K562 (cell line): ENCODE results near the gene EPB41L2. TPM values are rescaled to one million over a fixed set of nuclear protein-coding genes. Genes with fewer than 3 reads are reported as not detected.

ENCODE experiments used
- DIDO1 ChIP-seq: fragments of 450-650 bp; IDR thresholded peaks from 2 replicates; pipeline ENCODE4 v1.6.1; 2016; ENCODE audit warnings: low read depth, missing biosample characterization, missing genetic modification characterization
- NCOA2 ChIP-seq, 2 experiments: fragments of 450-650 bp; IDR thresholded peaks; 2 replicates each; pipeline ENCODE4 v1.6.1; 2018; ENCODE audit warnings: mild to moderate bottlenecking in 2 of 2, moderate library complexity in 1 of 2; ENCODE audit not compliant: partially characterized antibody in 2 of 2
- NFXL1 ChIP-seq: fragments of 450-650 bp; formaldehyde crosslinking; IDR thresholded peaks from 2 replicates; pipeline ENCODE4 v1.4.0; 2021; ENCODE audit warnings: mild to moderate bottlenecking
- SIRT6 ChIP-seq: IDR thresholded peaks from one replicate; pipeline ENCODE4 v1.6.1; 2012; ENCODE audit warnings: low read depth, mild to moderate bottlenecking, control low read depth, inconsistent platforms, low read length, moderate library complexity
- SLC30A9 ChIP-seq: fragments of 250-450 bp; sonication (Bioruptor Pico); IDR thresholded peaks from 2 replicates; pipeline ENCODE4 v1.8.0; 2022; ENCODE audit warnings: mild to moderate bottlenecking, moderate library complexity
- ZC3H11A ChIP-seq: IDR thresholded peaks from 2 replicates; pipeline ENCODE4 v1.6.1; 2012; ENCODE audit warnings: low read depth, low read length, improper control_type of control experiment
- polyA plus RNA-seq, 8 experiments: library from polyadenylated mRNA; depleted of rRNA in 4 of 8; stranded (reverse) in 5 of 8; unstranded in 3 of 8; fragments of >200 nt; fragmentation: Nextera tagmentation in 2 of 8; fragmentation: Illumina TruSeq in 1 of 8; extraction: Ambion mirVana in 2 of 8; extraction: Trizol in 1 of 8; gene quantifications; 2 replicates each; pipeline versions ENCODE4 v1.2.1 to v1.2.3, GENCODE V29; 2011 to 2014; ENCODE audit warnings: inconsistent platforms in 1 of 8, missing spikeins in 1 of 8
- total RNA-seq, 7 experiments: library from RNA; depleted of rRNA in 6 of 7; stranded (reverse); fragments of >200 nt in 6 of 7; fragmentation: Illumina TruSeq in 2 of 7; extraction: Trizol in 2 of 7; gene quantifications; 2 replicates each; pipeline versions ENCODE4 v1.2.1 to v1.2.3, GENCODE V29; 2011 to 2021; ENCODE audit warnings: low replicate concordance in 1 of 7
- TF ChIP-seq, protein P1 (sequence below): fragments of 450-650 bp; IDR thresholded peaks from 2 replicates; pipeline ENCODE4 v1.6.1; 2016; ENCODE audit warnings: mild to moderate bottlenecking, moderate library complexity
- TF ChIP-seq, protein P2 (sequence below): fragments of 200-800 bp; sonication (Bioruptor generic); IDR thresholded peaks from 2 replicates; pipeline ENCODE4 v1.6.1; 2016; ENCODE audit warnings: missing genetic modification characterization, missing compliant biosample characterization

EPB41L2 gene
- total and polyA plus RNA-seq, 9 of the 15 experiments (the other 6 are each of a cell fraction or from before 2014, with no cell fraction given) = 5.1 to 53.6 (median 25.0) TPM

DNA sequence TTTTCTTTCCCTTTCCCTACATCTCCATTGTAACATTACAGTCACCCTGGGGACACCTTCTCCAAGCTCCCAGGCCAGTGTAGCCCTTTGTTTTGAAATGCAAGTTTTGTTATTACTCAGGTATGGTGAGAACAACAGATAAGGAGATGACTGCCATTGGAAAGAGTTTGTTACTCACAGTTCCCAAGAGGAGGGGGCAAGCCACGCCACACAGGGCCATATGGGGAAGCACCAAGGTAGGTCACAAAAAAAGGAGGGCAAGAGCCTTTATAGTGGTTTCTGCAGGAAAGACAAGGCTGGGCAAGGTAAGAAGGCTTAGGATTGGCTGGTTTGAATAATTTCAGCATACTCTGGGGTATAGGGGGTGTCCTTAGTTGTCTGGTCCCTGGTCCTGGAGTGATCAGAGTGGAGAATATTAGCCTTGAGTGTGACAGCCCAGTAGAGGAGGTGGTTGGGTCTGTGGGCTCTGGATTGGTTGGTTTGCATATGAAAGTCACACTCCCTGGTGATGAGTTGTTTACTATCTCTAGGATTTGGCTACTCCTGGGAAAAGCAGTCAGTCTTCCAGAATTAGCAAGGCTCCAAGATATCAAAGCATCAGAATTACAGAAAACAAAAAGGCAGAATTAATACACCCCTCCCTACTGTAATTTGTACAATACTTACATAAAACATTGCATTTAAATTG, 268.9 kb downstream of the EPB41L2 start (continued):
- TF ChIP-seq, protein P1, sequence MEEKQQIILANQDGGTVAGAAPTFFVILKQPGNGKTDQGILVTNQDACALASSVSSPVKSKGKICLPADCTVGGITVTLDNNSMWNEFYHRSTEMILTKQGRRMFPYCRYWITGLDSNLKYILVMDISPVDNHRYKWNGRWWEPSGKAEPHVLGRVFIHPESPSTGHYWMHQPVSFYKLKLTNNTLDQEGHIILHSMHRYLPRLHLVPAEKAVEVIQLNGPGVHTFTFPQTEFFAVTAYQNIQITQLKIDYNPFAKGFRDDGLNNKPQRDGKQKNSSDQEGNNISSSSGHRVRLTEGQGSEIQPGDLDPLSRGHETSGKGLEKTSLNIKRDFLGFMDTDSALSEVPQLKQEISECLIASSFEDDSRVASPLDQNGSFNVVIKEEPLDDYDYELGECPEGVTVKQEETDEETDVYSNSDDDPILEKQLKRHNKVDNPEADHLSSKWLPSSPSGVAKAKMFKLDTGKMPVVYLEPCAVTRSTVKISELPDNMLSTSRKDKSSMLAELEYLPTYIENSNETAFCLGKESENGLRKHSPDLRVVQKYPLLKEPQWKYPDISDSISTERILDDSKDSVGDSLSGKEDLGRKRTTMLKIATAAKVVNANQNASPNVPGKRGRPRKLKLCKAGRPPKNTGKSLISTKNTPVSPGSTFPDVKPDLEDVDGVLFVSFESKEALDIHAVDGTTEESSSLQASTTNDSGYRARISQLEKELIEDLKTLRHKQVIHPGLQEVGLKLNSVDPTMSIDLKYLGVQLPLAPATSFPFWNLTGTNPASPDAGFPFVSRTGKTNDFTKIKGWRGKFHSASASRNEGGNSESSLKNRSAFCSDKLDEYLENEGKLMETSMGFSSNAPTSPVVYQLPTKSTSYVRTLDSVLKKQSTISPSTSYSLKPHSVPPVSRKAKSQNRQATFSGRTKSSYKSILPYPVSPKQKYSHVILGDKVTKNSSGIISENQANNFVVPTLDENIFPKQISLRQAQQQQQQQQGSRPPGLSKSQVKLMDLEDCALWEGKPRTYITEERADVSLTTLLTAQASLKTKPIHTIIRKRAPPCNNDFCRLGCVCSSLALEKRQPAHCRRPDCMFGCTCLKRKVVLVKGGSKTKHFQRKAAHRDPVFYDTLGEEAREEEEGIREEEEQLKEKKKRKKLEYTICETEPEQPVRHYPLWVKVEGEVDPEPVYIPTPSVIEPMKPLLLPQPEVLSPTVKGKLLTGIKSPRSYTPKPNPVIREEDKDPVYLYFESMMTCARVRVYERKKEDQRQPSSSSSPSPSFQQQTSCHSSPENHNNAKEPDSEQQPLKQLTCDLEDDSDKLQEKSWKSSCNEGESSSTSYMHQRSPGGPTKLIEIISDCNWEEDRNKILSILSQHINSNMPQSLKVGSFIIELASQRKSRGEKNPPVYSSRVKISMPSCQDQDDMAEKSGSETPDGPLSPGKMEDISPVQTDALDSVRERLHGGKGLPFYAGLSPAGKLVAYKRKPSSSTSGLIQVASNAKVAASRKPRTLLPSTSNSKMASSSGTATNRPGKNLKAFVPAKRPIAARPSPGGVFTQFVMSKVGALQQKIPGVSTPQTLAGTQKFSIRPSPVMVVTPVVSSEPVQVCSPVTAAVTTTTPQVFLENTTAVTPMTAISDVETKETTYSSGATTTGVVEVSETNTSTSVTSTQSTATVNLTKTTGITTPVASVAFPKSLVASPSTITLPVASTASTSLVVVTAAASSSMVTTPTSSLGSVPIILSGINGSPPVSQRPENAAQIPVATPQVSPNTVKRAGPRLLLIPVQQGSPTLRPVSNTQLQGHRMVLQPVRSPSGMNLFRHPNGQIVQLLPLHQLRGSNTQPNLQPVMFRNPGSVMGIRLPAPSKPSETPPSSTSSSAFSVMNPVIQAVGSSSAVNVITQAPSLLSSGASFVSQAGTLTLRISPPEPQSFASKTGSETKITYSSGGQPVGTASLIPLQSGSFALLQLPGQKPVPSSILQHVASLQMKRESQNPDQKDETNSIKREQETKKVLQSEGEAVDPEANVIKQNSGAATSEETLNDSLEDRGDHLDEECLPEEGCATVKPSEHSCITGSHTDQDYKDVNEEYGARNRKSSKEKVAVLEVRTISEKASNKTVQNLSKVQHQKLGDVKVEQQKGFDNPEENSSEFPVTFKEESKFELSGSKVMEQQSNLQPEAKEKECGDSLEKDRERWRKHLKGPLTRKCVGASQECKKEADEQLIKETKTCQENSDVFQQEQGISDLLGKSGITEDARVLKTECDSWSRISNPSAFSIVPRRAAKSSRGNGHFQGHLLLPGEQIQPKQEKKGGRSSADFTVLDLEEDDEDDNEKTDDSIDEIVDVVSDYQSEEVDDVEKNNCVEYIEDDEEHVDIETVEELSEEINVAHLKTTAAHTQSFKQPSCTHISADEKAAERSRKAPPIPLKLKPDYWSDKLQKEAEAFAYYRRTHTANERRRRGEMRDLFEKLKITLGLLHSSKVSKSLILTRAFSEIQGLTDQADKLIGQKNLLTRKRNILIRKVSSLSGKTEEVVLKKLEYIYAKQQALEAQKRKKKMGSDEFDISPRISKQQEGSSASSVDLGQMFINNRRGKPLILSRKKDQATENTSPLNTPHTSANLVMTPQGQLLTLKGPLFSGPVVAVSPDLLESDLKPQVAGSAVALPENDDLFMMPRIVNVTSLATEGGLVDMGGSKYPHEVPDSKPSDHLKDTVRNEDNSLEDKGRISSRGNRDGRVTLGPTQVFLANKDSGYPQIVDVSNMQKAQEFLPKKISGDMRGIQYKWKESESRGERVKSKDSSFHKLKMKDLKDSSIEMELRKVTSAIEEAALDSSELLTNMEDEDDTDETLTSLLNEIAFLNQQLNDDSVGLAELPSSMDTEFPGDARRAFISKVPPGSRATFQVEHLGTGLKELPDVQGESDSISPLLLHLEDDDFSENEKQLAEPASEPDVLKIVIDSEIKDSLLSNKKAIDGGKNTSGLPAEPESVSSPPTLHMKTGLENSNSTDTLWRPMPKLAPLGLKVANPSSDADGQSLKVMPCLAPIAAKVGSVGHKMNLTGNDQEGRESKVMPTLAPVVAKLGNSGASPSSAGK = no peak
- TF ChIP-seq DIDO1 (tag) (no peak), NCOA2 (IDR thresholded peaks at IDR 0.05; ENCODE audit: partially characterized antibody in 2 of 2) (no peak), ZC3H11A (no peak), NFXL1 (no peak), SIRT6 (no peak), SLC30A9 (no peak)
- TF ChIP-seq, protein P2, sequence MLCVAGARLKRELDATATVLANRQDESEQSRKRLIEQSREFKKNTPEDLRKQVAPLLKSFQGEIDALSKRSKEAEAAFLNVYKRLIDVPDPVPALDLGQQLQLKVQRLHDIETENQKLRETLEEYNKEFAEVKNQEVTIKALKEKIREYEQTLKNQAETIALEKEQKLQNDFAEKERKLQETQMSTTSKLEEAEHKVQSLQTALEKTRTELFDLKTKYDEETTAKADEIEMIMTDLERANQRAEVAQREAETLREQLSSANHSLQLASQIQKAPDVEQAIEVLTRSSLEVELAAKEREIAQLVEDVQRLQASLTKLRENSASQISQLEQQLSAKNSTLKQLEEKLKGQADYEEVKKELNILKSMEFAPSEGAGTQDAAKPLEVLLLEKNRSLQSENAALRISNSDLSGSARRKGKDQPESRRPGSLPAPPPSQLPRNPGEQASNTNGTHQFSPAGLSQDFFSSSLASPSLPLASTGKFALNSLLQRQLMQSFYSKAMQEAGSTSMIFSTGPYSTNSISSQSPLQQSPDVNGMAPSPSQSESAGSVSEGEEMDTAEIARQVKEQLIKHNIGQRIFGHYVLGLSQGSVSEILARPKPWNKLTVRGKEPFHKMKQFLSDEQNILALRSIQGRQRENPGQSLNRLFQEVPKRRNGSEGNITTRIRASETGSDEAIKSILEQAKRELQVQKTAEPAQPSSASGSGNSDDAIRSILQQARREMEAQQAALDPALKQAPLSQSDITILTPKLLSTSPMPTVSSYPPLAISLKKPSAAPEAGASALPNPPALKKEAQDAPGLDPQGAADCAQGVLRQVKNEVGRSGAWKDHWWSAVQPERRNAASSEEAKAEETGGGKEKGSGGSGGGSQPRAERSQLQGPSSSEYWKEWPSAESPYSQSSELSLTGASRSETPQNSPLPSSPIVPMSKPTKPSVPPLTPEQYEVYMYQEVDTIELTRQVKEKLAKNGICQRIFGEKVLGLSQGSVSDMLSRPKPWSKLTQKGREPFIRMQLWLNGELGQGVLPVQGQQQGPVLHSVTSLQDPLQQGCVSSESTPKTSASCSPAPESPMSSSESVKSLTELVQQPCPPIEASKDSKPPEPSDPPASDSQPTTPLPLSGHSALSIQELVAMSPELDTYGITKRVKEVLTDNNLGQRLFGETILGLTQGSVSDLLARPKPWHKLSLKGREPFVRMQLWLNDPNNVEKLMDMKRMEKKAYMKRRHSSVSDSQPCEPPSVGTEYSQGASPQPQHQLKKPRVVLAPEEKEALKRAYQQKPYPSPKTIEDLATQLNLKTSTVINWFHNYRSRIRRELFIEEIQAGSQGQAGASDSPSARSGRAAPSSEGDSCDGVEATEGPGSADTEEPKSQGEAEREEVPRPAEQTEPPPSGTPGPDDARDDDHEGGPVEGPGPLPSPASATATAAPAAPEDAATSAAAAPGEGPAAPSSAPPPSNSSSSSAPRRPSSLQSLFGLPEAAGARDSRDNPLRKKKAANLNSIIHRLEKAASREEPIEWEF (CRISPR knock-in tag) = no peak
